Stimulated activated CD4-positive, alpha-beta T cell treated with anti-CD3 and anti-CD28 coated beads, Interleukin-12 subunit alpha, Interleukin-12 subunit beta, amount 100 ng/mL, for 4 hours (primary cell): Measurements from ENCODE around the gene CARD8.
"Not testable (repeated sequence)": the region's sequence is repeated elsewhere in the genome, so short reads cannot be mapped to it uniquely, and the experiment has no call there.

Experiments used
- DNase-seq: peaks from one replicate; pipeline ENCODE4 v3.0.0-alpha.2; 2020

Gene CARD8, protein sequence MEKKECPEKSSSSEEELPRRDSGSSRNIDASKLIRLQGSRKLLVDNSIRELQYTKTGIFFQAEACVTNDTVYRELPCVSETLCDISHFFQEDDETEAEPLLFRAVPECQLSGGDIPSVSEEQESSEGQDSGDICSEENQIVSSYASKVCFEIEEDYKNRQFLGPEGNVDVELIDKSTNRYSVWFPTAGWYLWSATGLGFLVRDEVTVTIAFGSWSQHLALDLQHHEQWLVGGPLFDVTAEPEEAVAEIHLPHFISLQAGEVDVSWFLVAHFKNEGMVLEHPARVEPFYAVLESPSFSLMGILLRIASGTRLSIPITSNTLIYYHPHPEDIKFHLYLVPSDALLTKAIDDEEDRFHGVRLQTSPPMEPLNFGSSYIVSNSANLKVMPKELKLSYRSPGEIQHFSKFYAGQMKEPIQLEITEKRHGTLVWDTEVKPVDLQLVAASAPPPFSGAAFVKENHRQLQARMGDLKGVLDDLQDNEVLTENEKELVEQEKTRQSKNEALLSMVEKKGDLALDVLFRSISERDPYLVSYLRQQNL

DNA sequence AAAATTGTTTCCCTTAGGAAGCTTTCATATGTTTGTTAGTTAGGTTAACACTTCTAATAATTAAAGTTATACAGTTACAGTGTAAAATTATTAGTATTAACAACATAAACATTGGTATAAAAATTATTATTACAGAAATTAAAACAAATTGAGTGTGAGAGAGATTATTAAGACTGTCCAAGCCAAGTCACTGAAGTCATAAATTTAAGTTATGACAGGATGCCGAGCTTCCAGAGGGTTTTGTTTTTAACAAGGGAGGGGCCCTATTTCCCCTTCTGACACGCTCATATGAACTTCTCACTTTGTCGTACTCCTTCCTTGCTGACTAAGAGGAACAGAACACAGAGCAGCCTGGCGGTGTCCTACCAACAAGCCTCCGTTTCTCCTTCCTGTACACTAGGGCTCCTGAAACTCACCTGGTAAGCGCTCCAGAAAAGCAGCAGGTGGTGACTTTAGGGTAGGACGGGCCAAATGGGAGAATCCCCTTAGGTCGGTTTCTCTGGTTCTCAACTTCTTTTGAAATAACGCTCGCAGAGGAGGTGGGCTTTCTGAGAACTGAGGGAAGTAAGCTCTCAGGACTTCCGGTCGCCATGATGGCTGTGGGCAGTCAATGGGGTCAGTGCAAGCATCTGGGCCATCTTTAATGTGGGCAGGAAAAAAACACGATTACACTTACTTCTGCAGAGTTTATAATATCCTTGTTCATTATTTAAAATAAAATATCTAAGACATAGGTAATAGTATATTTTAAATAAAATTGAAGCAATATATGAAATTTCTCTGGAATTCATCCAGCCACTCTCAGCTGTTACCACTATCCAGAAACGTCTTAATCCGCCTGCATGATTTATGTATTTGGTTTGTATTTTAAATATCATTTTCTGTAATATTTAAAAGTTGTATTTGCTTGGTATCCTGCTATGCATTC is at the start of gene CARD8:
Gene CARD8, minus strand, starts transcription at position 537 of the 928 bp plus-strand sequence. CDS start 14,892 bp downstream, outside the sequence.
- peak; percentile 65 for DNase-seq

DNA sequence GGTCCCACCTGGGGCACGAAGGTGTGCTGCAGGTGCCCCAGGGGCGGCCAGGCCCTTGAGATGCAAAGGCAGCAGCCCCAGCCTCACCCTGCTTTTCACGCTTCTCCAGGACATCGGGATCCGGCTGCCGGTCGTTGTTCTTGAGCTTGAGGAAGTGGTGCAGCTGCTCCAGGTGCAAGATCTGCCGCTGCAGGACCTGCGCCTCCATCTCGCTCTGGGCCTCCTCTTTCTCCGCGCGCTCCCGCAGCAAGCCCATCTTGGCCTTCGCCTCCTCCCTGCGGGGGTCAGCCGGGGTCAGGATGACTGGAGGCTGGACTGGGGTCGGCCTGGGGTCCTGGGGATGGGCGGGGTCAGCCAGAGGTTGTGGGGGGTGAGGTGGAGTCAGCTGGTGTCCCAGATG is 48.2 kb upstream of the CARD8 start:
- no peak for DNase-seq

DNA sequence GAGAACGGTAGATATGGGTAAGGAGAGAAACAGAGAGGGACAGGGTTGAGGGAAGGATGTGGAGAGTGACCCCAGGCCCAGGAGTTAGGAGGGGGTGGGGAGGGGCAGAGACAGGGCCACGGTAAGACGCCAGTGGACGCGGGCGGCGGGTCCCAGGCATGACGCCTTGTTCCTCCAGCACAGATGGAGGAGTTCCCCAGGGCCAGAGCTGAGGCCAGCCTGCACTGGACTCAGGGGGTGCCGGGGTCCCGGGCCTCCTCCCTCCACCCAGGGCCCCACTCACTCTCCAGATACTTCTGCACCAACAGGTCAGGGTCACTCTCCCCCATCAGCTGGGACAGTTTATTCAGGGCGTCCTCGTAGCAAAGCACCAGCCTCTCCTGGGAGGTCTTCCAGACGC is 47.7 kb upstream of the CARD8 start:
- no peak for DNase-seq

DNA sequence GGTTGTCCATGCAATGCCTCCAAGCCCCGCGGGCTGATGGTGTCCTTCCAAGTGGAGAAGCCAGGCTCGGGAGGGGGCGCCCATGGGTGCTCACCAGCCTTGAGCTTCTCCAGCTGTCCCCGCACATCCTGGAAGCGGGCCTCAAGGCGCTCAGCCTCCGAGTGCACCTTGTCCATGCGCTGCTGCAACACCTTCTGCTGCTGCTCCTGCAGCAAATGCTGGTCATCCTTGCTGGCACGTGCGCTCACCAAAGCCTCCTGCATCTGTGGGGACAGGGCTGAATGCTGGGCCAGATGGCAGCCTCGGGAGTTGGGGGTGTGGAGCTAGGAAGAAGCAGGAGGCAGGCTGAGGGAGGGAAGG is 46.9 kb upstream of the CARD8 start:
- DNase-seq = no peak

DNA sequence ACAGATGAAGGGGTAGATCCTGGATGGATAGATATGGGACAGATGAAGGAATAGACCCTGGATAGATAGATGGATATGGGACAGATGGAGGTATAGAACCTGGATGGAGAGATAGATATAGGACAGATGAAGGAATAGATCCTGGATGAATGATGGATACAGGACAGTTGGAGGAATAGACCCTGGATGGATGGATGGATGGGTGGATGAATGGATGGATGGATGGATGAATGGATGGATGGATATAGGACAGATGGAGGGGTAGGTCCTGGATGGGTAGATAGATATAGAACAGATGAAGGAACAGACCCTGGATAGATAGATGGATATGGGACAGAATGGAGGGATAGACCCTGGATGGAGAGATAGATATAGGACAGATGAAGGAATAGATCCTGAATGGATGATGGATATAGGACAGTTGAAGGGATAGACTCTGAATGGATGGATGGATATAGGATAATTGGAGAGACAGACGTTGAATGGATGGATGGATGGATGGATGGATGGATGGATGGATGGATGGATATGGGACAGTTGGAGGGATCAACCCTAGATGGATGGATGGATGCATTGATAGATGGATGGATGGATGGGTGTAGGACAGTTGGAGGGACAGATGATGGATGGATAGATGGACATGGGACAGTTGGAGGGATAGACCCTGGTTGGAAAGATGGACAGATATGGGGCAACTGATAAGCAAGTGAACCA is 46.3 kb upstream of the CARD8 start:
- DNase-seq = no peak

DNA sequence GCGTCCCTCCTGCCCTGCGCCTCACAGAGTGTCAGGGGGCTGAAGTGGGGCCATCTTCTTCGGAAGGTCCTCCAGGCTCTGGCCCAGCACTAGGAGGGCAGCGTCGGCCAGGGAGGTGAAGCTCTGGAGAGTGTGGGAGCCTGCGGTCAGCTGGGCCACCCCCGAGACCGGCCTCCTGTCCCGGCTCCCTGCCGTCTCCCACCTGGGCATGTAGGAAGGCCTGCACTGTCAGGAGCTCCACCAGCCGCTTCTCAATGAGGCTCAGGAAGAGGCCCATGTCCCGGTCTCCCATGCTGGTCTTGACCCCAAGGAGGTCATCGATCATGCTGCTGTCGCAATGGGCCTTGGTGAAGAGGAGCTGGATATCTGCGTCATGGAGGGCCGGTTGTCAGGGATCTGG is 42.3 kb upstream of the CARD8 start:
- DNase-seq = no peak

DNA sequence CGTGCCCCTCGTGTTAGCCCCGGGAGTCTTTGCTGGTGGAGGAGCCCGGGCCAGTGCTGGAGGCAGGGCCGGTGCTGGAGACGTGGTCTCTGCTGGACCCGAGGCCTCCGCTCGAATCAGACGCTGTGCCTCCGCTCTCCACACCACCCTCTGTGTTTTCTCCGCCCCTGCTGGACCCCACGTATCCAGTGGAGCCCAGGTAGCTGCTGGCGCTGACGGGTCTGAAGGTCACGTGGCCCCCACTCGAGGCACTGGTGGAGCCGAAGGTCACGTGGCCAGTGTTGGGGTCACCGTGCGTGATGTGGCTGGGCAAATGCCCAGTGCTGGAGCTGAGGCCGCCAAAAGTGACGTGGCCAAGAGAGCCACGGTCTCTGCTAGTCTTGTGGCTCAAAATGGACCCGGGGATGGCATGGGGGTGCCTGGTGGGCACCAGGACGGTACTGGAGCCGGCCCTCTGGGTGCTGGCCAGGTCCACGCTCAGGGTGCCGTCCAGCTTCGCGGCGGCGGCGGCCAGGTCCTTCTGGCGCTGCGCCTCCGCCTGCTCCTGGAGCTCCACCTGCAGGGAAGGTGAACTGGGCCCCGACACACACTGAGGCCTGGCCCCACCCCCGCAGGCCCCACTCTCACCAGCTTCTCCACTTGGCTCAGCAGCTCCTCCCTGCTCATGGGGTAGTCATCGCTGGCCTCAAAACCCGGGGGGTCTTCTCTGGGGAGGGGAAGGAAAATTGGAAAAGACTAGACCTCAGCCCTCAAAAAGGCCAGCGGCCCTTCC is 41.4 kb upstream of the CARD8 start:
- no peak for DNase-seq

GRCh38 chr19:48295458-48295857 is 39.7 kb upstream of the CARD8 start:
- DNase-seq = no peak

GRCh38 chr19:48292798-48293197 is 37.1 kb upstream of the CARD8 start:
- no peak for DNase-seq

DNA sequence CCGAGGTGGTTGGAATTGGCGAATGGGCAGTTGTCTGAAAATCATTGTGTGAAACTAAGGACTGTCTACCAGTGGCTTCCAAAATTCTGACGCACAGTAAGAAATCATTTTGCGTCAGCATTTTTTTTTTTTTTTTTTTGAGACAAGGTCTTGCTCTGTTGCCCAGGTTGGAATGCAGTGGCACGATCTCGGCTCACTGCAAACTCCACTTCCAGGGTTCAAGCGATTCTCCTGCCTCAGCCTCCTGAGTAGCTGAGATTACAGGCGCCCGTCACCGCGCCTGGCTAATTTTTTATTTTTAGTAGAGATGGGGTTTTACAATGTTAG is 35.7 kb upstream of the CARD8 start:
- DNase-seq = not testable (repeated sequence)

DNA sequence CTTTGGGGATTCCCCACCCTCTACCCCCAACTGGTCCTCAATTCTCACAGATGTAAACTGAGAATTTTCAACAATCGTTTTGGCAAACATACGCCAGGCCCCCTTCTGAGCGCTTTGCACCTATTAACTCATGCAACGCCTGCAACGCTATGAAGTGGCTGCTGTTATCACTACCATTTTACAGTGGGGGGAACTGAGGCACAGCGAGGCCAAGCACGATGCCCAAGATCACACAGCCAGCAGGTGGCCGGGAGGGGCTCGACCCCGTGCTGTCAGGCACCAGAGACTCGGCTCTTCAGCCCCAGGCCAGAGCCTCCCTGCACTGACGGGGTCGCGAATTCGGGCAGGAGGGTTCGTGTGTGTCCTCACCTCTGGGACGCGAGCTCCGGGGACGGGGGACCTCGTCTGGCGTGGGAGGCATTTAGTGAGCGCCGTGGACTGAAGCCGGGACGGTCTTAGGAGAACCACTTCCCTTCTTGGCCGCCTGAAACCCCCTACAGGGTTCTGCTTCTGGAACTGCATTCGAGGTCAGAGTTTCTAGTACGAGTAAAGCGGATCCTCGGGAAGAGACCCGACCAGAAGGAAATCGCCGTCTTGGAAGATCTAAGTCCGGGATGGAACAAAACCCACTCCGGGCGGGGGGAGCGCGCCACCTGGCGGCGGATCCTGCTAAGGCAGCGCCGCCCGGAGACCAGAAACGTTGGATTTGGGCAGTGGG is 35.2 kb upstream of the CARD8 start:
- DNase-seq = peak; percentile 69

DNA sequence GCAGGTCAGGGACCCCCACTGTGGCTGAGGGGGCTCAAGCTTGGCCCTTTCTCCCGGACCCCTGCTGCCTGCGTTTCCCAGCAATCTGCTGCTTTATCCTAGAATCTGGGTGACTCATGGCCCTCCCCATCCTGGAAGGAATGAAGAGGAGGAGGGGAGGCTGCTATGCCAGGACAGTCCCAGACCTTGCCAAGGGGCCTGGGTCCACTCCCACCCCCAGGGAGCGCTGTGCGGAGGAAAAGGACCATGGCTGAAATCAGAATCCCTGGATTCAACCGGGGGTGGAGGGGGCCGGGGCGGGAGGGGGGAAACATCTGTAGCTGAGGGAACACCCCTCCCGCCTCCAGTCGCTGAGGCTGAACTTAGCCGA is 34.7 kb upstream of the CARD8 start:
- no peak for DNase-seq

GRCh38 chr19:48287748-48288147 is 32.0 kb upstream of the CARD8 start:
- no peak for DNase-seq

- no peak for DNase-seq
These were observed 29.2 kb upstream of the CARD8 start for GRCh38 chr19:48284896-48285295.

DNA sequence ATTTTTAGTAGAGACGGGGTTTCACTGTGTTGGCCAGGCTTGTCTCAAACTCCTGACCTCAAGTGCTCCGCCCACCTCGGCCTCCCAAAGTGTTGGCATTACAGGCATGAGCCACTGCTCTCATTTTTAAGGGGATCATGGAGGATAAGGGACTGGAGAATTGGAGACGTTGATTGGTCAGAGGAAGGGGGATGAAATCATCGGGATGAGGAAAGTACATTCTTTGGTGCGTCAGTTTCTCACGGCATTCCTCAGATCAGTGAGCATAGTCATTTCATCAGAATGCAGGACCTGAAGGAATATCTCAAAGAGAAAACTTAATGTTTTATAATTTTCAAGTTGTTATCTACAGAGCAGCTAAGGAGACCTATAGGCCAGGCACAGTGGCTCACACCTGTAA is 28.2 kb upstream of the CARD8 start:
- DNase-seq = no peak

DNA sequence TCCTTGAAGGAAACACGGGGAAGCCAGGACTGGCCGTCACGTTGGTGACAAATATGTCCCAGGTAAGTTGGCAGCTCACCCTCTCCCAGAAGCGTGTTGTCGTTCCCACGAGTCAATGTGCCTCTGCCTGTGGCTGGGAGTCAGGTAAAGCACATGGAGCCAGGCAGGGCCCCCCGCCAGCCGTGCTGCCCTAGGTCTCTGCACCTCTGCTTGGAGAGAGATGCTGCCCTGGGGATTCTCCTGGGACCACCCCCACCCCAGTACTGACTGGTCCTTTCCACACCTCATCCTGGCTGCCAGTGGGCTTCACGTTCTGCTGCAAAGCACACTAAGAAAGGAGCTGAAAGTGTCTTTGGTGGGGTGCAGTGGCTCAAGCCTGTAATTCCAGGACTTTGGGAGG is 24.0 kb upstream of the CARD8 start:
- DNase-seq = no peak

DNA sequence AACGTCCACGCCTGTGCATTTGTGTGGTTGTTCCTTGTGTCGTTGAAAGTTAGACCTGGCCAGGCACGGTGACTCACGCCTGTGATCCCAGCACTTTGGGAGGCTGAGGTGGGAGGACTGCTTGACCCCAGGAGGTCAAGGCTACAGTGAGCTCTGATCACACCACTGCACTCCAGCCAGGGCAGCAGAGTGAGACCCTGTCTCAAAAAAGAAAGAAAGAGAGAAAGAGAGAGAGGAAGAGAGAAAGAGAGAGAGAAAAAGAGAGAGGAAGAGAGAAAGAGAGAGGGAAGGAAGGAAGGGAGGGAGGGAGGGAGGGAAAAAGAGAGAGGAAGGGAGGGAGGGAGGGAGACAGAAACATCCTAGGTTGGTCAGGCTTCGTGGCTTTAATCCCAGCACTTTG is 19.2 kb upstream of the CARD8 start:
- no peak for DNase-seq

DNA sequence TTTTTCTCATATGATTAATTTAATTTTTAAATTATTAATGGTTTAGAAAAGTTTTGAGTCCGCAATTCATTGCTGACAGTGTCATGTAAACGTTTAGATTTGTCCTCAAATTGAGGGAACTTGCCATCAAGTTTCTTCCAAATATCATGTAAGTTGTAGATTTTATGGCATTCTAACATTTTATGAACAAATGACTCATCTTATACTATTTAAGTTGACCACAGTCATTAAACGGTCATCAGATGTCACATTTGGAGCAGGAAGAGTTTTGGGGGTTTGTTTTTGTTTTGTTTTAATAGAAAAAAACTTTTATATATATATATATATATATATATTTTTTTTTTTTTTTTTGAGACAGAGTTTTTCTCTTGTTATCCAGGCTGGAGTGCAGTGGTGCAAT is 18.5 kb upstream of the CARD8 start:
- no peak for DNase-seq

- DNase-seq = no peak
These were observed 15.9 kb upstream of the CARD8 start for GRCh38 chr19:48271531-48272151.

DNA sequence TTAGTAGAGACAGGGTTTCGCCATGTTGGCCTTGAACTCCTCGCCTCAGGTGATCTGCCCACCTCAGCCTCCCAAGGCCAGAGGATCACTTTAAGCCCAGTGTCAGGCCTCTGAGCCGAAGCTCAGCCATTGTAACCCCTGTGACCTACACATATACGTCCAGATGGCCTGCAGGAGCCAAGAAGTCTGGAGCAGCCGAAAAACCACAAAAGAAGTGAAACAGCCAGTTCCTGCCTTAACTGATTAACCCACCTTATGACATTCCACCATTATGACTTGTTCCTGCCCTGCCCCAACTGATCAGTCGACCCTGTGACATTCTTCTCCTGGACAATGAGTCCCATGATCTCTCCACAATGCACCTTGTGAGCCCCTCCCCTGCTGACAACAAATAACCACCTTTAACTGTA is 13.9 kb upstream of the CARD8 start:
- DNase-seq = not testable (repeated sequence)

- DNase-seq = not testable (repeated sequence)
These were observed 9.6 kb upstream of the CARD8 start for GRCh38 chr19:48265326-48265725.
